Uterus (tissue), 2 donors: Measurements from ENCODE around the gene YIF1B.

Experiments used
- CTCF ChIP-seq, 4 experiments: fragments of 200-600 bp in 2 of 4; fragments of 450-650 bp in 2 of 4; sonication (generic) in 2 of 4; IDR thresholded peaks; one replicate each; pipeline ENCODE4 v1.5.1; 2016 to 2019; ENCODE audit warnings: antibody characterized with exemption in 4 of 4, mild to moderate bottlenecking in 2 of 4, moderate library complexity in 1 of 4
- POLR2A ChIP-seq, 2 donors: fragments of 450-650 bp; IDR thresholded peaks; one replicate each; pipeline ENCODE4 v1.6.1; 2016; ENCODE audit warnings: antibody characterized with exemption in 2 of 2, mild to moderate bottlenecking in 1 of 2, moderate library complexity in 1 of 2

GRCh38 chr19:38331728-38332127 is 16.0 kb upstream of the YIF1B start:
- TF ChIP-seq POLR2A (IDR thresholded peaks at IDR 0.05), result no peak
- TF ChIP-seq CTCF (IDR thresholded peaks at IDR 0.05), result no peak
